Glomerular visceral epithelial cell (primary cell): ENCODE results near the gene C1R.
"Not testable (repeated sequence)": the region's sequence is repeated elsewhere in the genome, so short reads cannot be mapped to it uniquely, and the experiment has no call there.

ENCODE experiments used
- DNase-seq: peaks from one replicate; pipeline ENCODE4 v3.0.0-alpha.2; 2016; ENCODE audit errors: extremely low spot score

Gene C1R

DNA sequence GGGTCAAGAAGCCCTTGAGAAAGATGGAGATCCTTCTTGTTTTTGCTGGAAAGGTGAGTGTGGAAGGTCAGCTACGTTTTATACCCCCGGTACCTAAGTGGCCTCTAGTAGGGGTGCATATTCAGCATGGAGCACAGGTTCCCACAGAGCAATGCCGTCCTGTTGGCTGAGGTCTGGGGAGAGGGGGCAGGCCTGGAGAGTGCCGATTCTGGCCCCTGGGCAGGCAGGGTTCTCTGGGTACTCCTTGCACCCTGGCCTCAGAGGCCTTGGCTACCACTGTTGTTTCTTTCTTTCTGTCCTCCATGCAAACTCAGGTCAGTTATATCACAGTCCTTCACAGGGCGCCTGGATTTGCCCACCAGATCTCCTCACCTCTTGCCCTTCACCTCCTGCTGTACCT, 27.9 kb upstream of the C1R start:
- no peak for DNase-seq

- DNase-seq: no peak
Measured at GRCh38 chr12:7118881-7119280, 26.6 kb upstream of the C1R start.

DNA sequence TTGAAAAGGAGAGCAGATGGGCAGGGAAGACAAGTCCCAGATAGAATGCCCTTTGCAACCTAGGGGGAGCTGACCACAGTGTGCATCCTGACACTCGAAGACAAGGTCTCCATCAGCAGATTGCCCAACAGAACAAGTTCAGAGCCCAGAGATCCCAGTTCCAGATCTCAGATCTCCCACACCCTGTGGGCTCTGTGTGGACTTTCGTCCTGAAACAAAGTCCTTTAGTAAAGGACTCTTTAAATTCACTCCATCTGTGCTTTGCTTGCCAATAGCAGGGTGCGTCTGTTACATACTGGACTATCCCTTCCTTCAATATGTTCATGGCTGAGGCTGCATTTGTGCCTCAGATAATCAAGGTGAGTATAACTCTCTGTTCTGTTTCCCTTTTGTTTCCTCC, 25.4 kb upstream of the C1R start:
- DNase-seq: no peak

DNA sequence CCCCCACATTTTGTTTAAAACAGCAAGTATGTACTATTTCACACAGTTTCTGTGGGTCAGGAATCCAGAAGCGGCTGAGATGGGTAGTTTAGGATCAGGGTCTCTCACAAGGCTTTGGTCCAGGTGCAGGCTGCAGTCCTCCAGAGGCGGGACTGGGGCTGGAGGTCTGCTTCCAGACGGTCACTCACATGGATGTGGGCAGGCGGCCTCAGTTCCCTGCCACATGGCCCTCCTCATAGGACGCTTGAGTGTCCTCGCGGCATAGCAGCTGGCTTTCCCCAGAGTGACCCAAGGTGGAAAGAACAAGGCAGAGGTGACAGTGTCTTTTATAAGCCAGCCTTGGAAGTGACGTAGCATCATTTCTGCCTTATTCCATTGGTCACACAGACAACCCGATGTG, 24.7 kb upstream of the C1R start:
- DNase-seq: no peak

GRCh38 chr12:7116196-7116595, 24.0 kb upstream of the C1R start:
- no peak for DNase-seq

DNA sequence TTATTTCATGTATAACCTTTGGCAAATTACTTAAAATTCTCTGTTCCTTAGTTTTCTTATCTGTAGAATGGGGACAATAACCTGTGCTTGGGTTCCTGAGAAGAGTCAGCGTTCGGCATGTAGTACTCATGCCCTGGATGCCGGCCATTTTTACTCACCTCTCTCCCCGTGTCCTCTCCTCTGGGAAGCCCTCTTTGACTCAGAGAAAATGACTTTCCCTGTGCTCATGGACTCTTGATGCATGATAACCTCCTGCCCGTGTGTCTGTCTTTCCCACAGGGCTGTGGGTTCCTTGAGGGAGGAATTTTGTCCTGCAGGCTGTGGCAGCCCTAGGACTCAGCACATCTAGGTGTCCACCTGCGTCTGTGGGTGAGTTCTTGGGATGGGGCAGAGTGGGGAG, 22.6 kb upstream of the C1R start:
- no peak for DNase-seq

DNA sequence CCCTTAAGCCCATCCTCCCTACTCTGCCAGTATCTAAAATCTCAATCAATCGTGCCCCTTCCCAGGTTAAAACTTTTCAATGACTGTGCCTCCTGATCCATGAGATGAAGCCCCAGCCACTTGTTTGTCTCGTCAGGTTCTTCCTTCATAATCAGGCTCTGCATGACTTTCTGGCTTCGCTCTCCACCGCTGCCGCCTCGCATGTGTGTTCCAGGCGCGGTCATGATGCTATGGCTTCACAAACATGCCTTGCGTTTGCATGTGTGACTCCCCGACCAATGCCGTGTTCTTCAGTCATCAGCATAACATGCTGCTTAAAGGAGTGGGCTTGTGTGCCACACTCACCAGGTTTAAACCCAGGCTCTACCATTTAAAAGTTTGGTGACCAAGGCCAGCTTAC, 21.8 kb upstream of the C1R start:
- DNase-seq: no peak

DNA sequence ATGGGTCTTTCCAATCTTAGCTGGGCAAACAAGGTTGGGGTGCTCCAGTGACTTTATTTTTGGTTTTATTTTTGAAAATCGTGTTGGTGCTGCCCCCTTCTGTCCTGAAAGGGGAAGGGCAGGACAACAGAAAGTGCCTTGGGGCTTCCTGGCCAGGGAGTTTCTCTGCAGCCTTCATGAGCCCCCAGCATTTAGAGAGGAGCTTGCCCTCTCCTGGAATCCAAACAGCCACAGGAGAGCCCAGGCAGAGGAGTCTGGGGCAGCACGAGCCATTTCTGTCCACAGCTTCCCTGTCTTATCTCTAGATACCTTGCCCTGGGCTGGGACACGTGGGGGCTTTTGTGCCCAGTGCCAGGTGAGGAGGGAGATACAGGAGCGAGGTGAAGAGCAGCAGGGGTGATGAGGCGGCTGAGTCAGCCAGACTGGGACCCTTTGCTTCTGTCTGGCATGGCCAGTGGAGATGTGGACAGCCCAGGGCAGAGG, 21.2 kb upstream of the C1R start:
- peak; percentile 53 for DNase-seq

- no peak for DNase-seq
Measured at GRCh38 chr12:7112041-7112440, 19.8 kb upstream of the C1R start.

GRCh38 chr12:7110661-7111060, 18.4 kb upstream of the C1R start:
- DNase-seq: no peak

DNA sequence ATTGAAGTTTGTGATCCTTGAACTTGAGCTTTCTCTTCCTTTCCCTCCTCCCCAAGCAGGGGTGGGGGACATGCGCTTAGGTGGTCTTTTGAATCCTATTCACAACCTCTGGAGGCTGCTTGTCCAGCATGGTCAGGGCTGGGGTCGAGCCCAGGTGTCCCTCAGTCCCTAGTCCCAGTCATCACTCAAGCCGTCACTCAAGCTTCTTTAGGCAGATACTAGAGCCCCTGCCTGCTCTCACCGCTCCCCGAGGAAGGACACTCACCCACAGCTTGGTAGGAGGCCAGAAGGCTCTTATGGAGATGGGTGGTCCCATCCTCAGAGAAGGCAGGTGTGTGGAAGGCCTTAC, 17.3 kb upstream of the C1R start:
- no peak for DNase-seq

DNA sequence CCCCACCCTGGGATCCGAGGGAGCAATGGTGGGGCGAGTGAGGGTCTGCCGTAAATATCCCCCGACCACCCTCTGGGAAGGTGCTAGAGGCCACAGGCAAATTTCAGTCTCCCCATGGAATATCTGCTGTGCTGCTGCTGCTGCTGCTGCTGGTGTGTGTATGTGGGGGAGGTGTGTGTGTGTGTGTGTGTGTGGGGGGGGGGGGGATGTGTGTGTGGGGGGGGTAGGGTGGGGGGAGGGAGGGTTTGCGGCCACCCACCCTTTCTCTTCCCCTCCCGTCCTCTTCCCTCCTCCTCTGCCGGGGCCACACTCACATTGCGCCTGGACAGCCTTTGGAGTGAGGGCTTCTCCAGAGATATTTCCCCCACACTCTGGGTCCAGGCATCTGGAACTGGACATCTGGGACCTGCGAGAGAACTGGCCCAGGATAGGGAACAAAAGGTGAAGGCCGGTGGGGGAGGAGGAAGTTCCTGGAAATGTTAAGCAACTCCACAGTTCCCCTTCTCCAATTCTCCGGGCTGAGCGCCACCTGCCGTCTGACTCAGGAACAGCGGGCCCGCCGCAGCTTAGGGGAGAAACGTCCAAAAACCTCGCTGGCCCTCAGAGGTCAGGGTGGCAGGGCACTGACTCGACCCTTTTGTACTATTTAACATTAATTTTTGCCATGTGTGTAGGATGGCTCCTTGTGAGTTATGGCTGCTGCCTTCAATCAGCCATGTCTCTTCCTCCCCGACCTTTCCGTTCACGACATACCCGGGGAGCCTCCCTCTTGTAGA, 16.7 kb upstream of the C1R start, which contains the start of gene C1RL:
TSS of gene C1RL (minus strand) at position 419 of the 776 bp plus-strand sequence. CDS start at position 385, 34 bp downstream.
- DNase-seq: peak; percentile 84

DNA sequence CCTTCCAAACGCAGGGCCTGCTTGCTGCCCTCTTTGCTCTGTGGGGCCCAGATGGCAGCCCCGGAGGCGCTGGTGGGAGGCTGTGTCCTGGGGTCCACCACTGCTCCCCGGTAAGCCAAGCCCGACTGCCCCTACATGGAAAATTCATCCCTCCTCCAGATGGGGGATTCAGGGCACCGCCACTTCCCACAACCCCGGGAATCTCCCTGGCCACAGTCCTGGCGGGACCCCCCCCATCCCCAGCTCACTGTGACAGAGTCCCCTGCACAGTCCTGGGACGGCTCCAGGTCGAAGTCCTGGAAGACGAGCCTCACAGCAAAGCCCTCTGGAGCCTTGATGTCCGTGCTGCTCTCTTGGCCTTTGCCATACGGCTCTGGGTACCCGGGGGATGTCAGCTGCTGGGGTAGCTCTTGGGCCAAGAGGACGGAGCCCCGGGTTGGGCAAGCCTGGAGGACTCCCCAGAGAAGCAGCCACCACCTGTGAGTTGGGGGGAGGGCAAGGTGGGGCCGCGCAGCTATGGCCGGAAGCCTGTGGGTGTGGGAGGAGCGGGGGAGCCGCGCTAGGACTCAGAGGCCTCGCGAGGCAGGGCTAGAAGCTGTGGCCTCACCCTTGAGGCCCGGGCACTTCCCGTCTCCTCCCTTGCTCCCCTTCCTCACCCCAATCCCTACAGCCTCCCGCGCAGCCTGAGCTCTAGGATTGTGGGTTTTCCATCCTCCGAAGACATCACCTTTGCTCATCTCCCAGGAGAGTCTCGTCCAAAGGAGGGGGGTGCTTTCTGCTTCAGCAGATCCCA, 16.0 kb upstream of the C1R start:
- peak; percentile 85 for DNase-seq

DNA sequence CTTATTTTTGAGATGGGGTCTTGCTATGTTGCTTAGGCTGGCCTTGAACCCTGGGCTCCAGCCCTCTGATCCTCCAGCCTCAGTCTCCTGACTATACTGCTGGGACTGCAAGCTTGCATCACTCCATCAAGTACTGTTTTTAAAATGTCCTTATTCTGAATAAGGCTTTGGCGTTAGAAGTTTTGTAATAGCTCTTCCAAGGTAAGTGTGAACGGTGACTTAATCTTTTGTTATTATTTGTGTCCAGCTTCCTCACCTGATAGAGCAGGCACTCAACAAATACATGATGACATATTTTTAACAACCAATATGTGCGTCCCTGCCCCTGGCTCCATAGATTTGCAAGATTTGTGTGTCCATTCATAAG, 15.4 kb upstream of the C1R start:
- no peak for DNase-seq

GRCh38 chr12:7107181-7107580, 14.9 kb upstream of the C1R start:
- not testable (repeated sequence) for DNase-seq

- no peak for DNase-seq
Measured at GRCh38 chr12:7106082-7106481, 13.8 kb upstream of the C1R start.

GRCh38 chr12:7103837-7104584, 11.8 kb upstream of the C1R start:
- no peak for DNase-seq

GRCh38 chr12:7102582-7102981, 10.3 kb upstream of the C1R start:
- no peak for DNase-seq

GRCh38 chr12:7101694-7102131, 9.5 kb upstream of the C1R start:
- no peak for DNase-seq

GRCh38 chr12:7101047-7101693, 8.9 kb upstream of the C1R start:
- DNase-seq: no peak

GRCh38 chr12:7100239-7100638, 8.0 kb upstream of the C1R start:
- no peak for DNase-seq
